Pancreas (tissue), 10 donors: ENCODE measurements around the gene TBCK. TPM values are rescaled to one million over a fixed set of nuclear protein-coding genes. Genes with fewer than 3 reads are reported as not detected.

ENCODE experiments used
- ATAC-seq, 4 donors: fragments of 200-7000 bp; cut with Tn5 transposase; one replicate each; pipeline versions ENCODE4 v1.8.0 to v1.9.1; 2020; ENCODE audit warnings: mild to moderate bottlenecking in 4 of 4, moderate library complexity in 4 of 4
- DNase-seq, 6 donors: peaks; one replicate each; pipeline ENCODE4 v3.0.0-alpha.2; 2020
- FAIRE-seq: peaks from 2 replicates; lab custom pipeline; 2012; peaks lifted over from hg19 to GRCh38; lab: Jason Lieb, UNC
- H3K27ac ChIP-seq, 4 donors: fragments of 200-600 bp; sonication (generic); 1 replicate in 3 of 4; 2 replicates in 1 of 4; pipeline versions ENCODE4 v1.5.0 to v1.8.0; 2020
- H3K27me3 ChIP-seq, 4 donors: fragments of 200-600 bp; one replicate each; pipeline ENCODE4 v1.8.0; 2021
- H3K36me3 ChIP-seq, 3 donors: fragments of 200-600 bp; sonication (generic) in 1 of 3; one replicate each; pipeline versions ENCODE4 v1.5.0 to v1.8.0; 2020 to 2021
- H3K4me1 ChIP-seq, 3 donors: fragments of 200-600 bp; one replicate each; pipeline ENCODE4 v1.8.0; 2021
- H3K4me3 ChIP-seq, 4 donors: fragments of 200-600 bp; sonication (generic) in 2 of 4; one replicate each; pipeline versions ENCODE4 v1.5.0 to v1.8.0; 2020 to 2021
- H3K9me3 ChIP-seq, 4 donors: fragments of 200-600 bp; one replicate each; pipeline ENCODE4 v1.8.0; 2021
- WGBS, 2 donors: extraction: QIAGEN DNeasy Blood & Tissue Kit; methylation state at CpG; one replicate each; pipeline ENCODE4 v1.1.7; 2013; 5-methylcytosine and 5-hydroxymethylcytosine counted together
- intact Hi-C, 3 donors: fragments of 100-400 bp; cut with DNase I; formaldehyde crosslinking; loops; one replicate each; pipeline versions ENCODE4 v1.11.1 to v1.14.2; 2022
- polyA plus RNA-seq, 2 donors: library from polyadenylated mRNA; stranded (reverse); fragments of 200-250 nt; gene quantifications; one replicate each; pipeline ENCODE4 v1.2.3, GENCODE V29; 2013
- total RNA-seq, 6 donors: library from RNA; stranded (reverse); fragmentation: NEBNext Ultra II Directional in 4 of 6; extraction: Animal tissue kit (Norgen Biotek cat#: 25700) in 4 of 6; gene quantifications; one replicate each; pipeline versions ENCODE4 v1.2.1 to v1.2.4, GENCODE V29; 2021 to 2023
- TF ChIP-seq, protein P1 (sequence below), 4 donors: fragments of 200-600 bp; sonication (generic) in 3 of 4; IDR thresholded peaks; one replicate each; pipeline versions ENCODE4 v1.5.0 to v1.8.0; 2021; ENCODE audit warnings: antibody characterized with exemption in 4 of 4
- donor health status: healthy with polysubstance abuse.
- donor health status: DM: no; HTN: no; CAD: no; lungs with moderate emphysema.
- donor health status: DM: no; HTN: no; CAD: no.
- donor health status: control.
- donor health status: control.
- donor health status: Bipolar disorder and iron deficiency.
- donor health status: DM: yes; HTN: yes; CAD: no.
- donor health status: DM: no; HTN: no; CAD: no.
- donor health status: DM: no; HTN: no; CAD: no.
- donor health status: DM: yes; HTN: yes; CAD: no.

Gene TBCK
- total and polyA plus RNA-seq, 8 donors, result 5.3 to 35.1 (median 12.5) TPM

DNA sequence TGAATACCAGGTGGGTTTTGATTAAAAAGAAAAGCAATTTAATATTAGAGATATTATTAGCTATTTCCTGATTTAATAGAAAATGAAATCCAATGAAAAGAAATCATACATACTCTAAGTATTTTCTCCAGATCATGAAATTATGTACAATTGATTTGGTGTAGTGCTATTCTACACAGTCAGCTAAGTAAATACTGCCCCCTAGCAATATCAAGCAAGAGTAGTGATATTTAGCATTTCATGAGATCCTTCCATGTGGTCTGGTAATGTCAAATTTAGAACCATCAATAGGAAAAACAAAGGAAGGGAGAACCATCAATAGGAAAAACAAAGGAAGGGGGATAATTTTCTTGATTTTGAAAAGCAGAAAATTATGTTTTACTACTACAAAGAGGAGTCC, 114.6 kb downstream of the TBCK start:
- Histone ChIP-seq H3K36me3 (no peaks in the 10 kb centered on the region), H3K4me3 (no peak overlapping the region), H3K4me1 (no peaks in the 10 kb centered on the region), H3K27ac (no peak overlapping the region), H3K9me3 (no peaks in the 10 kb centered on the region), H3K27me3 (no peaks in the 10 kb centered on the region)
- intact Hi-C loops, result no loop called here
- DNase-seq (no peak), ATAC-seq (peak in 1 of 4 donors; percentile 42), FAIRE-seq (peak; percentile 85)
- TF ChIP-seq, protein P1, sequence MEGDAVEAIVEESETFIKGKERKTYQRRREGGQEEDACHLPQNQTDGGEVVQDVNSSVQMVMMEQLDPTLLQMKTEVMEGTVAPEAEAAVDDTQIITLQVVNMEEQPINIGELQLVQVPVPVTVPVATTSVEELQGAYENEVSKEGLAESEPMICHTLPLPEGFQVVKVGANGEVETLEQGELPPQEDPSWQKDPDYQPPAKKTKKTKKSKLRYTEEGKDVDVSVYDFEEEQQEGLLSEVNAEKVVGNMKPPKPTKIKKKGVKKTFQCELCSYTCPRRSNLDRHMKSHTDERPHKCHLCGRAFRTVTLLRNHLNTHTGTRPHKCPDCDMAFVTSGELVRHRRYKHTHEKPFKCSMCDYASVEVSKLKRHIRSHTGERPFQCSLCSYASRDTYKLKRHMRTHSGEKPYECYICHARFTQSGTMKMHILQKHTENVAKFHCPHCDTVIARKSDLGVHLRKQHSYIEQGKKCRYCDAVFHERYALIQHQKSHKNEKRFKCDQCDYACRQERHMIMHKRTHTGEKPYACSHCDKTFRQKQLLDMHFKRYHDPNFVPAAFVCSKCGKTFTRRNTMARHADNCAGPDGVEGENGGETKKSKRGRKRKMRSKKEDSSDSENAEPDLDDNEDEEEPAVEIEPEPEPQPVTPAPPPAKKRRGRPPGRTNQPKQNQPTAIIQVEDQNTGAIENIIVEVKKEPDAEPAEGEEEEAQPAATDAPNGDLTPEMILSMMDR (IDR thresholded peaks at IDR 0.05), result peak in 2 of 4 donors; percentile 12 to 16

DNA sequence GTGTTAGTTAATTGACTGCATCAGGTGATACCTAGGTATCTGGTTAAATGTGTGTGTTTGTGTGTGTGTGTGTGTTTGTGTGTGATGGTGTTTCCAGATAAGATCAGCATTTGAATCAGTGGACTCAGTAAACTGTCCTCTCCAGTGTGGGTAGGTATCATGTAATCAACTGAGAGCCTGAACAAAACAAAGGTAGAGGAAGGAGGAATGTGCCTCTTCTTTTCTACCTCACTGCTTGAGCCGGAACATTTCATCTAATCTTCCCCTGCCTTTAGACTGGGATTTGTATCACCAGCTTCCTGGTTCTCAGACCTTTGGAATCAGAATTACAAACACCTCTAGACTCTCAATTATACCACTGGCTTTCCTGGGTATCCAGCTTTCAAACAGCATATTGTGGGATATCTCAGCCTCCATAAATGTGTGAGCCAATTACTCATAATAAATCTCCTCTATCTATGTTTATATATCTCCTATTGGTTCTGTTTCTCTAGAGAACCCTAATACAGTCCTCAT, 120.5 kb downstream of the TBCK start:
- Histone ChIP-seq H3K9me3 (no peaks in the 10 kb centered on the region), H3K4me3 (no peak overlapping the region), H3K4me1 (no peaks in the 10 kb centered on the region), H3K27ac (no peak overlapping the region), H3K36me3 (no peaks in the 10 kb centered on the region), H3K27me3 (no peaks in the 10 kb centered on the region)
- intact Hi-C loops, result no loop called here
- no peak for FAIRE-seq
- 88 to 95% methylated on average over 1 of the region's 1 CpG for WGBS, 2 donors
- TF ChIP-seq, protein P1 (IDR thresholded peaks at IDR 0.05), result no peak
- no peak for DNase-seq
- no peak for ATAC-seq

DNA sequence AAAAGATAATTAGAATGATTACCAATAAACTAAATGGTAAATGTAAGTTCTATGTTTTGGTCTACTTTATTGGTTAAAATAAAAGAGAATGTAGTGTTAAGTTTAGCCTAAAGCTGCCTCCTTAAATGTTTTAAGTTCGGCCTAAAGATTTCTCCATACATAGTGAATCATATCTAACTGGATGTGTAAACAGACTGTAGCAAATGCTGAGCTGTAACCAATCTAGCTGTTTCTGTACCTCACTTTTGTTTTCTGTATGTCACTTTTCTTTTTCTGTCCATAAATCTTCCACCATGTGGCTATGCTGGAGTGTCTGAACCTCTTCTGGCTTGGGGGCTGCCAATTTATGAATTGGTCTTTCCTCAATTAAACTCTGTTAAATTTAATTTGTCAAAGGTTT, 121.2 kb downstream of the TBCK start:
- intact Hi-C loops, result no loop called here
- FAIRE-seq, result no peak
- no peak for ATAC-seq
- H3K27ac ChIP-seq, result no peak overlapping the region
- no peaks in the 10 kb centered on the region for H3K27me3 ChIP-seq
- H3K9me3 ChIP-seq, result no peaks in the 10 kb centered on the region
- TF ChIP-seq, protein P1 (IDR thresholded peaks at IDR 0.05), result no peak
- no peaks in the 10 kb centered on the region for H3K36me3 ChIP-seq
- DNase-seq, result no peak
- WGBS, 2 donors, result 93 to 100% methylated on average over 1 of the region's 1 CpG
- no peak overlapping the region for H3K4me3 ChIP-seq
- no peaks in the 10 kb centered on the region for H3K4me1 ChIP-seq

DNA sequence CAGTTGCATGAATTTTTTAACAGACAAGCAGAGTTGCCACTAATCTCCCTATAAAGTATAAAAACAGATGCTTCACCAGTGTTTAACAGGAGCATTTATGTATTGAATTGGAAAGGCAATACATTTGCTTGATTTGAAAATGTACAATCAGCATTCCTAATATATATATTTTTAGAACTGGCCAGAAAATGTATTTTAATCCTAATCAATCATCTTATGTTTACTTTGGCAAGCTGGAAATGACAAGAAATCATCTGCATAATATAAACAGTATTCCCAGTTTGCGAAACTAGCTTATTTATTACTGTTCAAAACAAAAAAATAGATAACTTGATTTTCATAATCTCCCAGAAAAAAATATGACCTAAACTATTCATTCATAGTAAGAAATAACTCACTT, 123.9 kb downstream of the TBCK start:
- no peak for FAIRE-seq
- intact Hi-C loops, result no loop called here

DNA sequence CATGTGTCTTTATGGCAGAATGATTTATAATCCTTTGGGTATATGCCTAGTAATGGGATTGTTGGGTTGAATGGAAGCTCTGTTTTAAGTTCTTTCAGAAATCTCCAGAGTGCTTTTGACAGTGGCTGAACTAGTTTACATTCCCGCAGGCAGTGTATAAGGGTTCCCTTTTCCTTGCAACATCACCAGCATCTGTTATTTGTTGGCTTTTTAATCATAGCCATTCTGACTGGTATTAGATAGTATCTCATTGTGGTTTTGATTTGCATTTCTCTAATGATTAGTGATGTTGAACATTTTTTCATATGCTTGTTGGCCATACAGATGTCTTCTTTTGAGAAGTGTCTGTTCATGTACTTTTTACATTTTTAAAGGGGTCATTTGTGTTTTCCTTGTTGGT, 129.8 kb downstream of the TBCK start:
- Histone ChIP-seq H3K9me3 (no peaks in the 10 kb centered on the region), H3K36me3 (no peaks in the 10 kb centered on the region), H3K27me3 (no peaks in the 10 kb centered on the region), H3K4me3 (no peak overlapping the region), H3K4me1 (no peaks in the 10 kb centered on the region), H3K27ac (no peak overlapping the region)
- WGBS, 2 donors, result 96 to 97% methylated on average over 1 of the region's 1 CpG
- ATAC-seq, result no peak
- TF ChIP-seq, protein P1 (IDR thresholded peaks at IDR 0.05), result no peak
- FAIRE-seq, result no peak
- intact Hi-C loops, result no loop called here
- DNase-seq, result no peak

More for the DNA sequence above, 123.9 kb downstream of the TBCK start:
- Histone ChIP-seq H3K9me3 (no peaks in the 10 kb centered on the region), H3K36me3 (no peaks in the 10 kb centered on the region), H3K4me1 (no peaks in the 10 kb centered on the region), H3K4me3 (no peak overlapping the region), H3K27ac (no peak overlapping the region), H3K27me3 (no peaks in the 10 kb centered on the region)
- TF ChIP-seq, protein P1 (IDR thresholded peaks at IDR 0.05), result no peak
- WGBS, 2 donors, result 26 to 31% methylated on average over 1 of the region's 1 CpG
- ATAC-seq (no peak), DNase-seq (no peak)
